GM19023 (cell line): ENCODE measurements around the gene INTS1.
A peak's percentile ranks its signal among the peaks of the same experiment; 100 is the strongest.

Experiments
- ATAC-seq: cut with Tn5 transposase; IDR thresholded peaks from one replicate; pipeline ENCODE4 v1.9.1; 2021; ENCODE audit warnings: mild to moderate bottlenecking, moderate library complexity; ENCODE audit not compliant: unreplicated experiment

Gene INTS1

GRCh38 chr7:1542841-1543747 is 38.9 kb upstream of the INTS1 start:
- no peak for ATAC-seq

GRCh38 chr7:1542329-1542728 is 38.1 kb upstream of the INTS1 start:
- ATAC-seq = no peak

GRCh38 chr7:1541431-1542162 is 37.4 kb upstream of the INTS1 start:
- ATAC-seq = no peak

GRCh38 chr7:1540776-1541271 is 36.6 kb upstream of the INTS1 start:
- ATAC-seq = no peak

GRCh38 chr7:1539882-1540775 is 35.9 kb upstream of the INTS1 start:
- ATAC-seq = no peak

- ATAC-seq = no peak
These were observed 35.1 kb upstream of the INTS1 start for GRCh38 chr7:1539181-1539881.

GRCh38 chr7:1538544-1539180 is 34.5 kb upstream of the INTS1 start:
- no peak for ATAC-seq

- ATAC-seq = no peak
These were observed 33.6 kb upstream of the INTS1 start for GRCh38 chr7:1537535-1538412.

GRCh38 chr7:1536743-1537534 is 32.8 kb upstream of the INTS1 start:
- ATAC-seq = no peak

- no peak for ATAC-seq
These were observed 32.2 kb upstream of the INTS1 start for GRCh38 chr7:1536455-1536742.

GRCh38 chr7:1535701-1536454 is 31.7 kb upstream of the INTS1 start:
- no peak for ATAC-seq

- no peak for ATAC-seq
These were observed 30.9 kb upstream of the INTS1 start for GRCh38 chr7:1535100-1535458.

- ATAC-seq = no peak
These were observed 30.3 kb upstream of the INTS1 start for GRCh38 chr7:1534330-1535099.

- peak; percentile 28 for ATAC-seq
These were observed 29.5 kb upstream of the INTS1 start for GRCh38 chr7:1533547-1534329.

- no peak for ATAC-seq
These were observed 29.0 kb upstream of the INTS1 start for GRCh38 chr7:1533255-1533546.
